Measurements from ENCODE around the gene TESPA1. TPM values are rescaled to one million over a fixed set of nuclear protein-coding genes. Genes with fewer than 3 reads are reported as not detected.

TESPA1 gene
- total and polyA plus RNA-seq, 2 experiments from 2014 or later = 0.34 TPM; not detected in 1

DNA sequence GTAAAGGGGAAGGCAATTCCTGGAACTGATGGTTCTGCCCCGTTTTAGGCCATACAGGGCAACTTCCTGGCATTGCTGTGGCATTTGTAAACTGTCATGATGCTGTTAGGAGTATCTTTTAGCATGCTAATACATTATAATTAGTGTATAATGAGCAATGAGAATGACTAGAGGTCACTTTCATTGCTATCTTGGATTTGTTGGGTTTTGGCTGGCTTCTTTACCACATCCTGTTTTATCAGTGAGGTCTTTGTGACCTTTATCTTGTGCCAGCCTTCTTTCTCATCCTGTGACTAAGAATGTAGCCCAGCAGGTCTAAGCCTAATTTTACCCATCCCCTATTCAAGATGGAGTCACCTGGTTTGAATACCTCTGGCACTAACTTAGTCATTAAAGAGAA lies 51.2 kb downstream of the TESPA1 start (continued):
- TF ChIP-seq, protein P1, sequence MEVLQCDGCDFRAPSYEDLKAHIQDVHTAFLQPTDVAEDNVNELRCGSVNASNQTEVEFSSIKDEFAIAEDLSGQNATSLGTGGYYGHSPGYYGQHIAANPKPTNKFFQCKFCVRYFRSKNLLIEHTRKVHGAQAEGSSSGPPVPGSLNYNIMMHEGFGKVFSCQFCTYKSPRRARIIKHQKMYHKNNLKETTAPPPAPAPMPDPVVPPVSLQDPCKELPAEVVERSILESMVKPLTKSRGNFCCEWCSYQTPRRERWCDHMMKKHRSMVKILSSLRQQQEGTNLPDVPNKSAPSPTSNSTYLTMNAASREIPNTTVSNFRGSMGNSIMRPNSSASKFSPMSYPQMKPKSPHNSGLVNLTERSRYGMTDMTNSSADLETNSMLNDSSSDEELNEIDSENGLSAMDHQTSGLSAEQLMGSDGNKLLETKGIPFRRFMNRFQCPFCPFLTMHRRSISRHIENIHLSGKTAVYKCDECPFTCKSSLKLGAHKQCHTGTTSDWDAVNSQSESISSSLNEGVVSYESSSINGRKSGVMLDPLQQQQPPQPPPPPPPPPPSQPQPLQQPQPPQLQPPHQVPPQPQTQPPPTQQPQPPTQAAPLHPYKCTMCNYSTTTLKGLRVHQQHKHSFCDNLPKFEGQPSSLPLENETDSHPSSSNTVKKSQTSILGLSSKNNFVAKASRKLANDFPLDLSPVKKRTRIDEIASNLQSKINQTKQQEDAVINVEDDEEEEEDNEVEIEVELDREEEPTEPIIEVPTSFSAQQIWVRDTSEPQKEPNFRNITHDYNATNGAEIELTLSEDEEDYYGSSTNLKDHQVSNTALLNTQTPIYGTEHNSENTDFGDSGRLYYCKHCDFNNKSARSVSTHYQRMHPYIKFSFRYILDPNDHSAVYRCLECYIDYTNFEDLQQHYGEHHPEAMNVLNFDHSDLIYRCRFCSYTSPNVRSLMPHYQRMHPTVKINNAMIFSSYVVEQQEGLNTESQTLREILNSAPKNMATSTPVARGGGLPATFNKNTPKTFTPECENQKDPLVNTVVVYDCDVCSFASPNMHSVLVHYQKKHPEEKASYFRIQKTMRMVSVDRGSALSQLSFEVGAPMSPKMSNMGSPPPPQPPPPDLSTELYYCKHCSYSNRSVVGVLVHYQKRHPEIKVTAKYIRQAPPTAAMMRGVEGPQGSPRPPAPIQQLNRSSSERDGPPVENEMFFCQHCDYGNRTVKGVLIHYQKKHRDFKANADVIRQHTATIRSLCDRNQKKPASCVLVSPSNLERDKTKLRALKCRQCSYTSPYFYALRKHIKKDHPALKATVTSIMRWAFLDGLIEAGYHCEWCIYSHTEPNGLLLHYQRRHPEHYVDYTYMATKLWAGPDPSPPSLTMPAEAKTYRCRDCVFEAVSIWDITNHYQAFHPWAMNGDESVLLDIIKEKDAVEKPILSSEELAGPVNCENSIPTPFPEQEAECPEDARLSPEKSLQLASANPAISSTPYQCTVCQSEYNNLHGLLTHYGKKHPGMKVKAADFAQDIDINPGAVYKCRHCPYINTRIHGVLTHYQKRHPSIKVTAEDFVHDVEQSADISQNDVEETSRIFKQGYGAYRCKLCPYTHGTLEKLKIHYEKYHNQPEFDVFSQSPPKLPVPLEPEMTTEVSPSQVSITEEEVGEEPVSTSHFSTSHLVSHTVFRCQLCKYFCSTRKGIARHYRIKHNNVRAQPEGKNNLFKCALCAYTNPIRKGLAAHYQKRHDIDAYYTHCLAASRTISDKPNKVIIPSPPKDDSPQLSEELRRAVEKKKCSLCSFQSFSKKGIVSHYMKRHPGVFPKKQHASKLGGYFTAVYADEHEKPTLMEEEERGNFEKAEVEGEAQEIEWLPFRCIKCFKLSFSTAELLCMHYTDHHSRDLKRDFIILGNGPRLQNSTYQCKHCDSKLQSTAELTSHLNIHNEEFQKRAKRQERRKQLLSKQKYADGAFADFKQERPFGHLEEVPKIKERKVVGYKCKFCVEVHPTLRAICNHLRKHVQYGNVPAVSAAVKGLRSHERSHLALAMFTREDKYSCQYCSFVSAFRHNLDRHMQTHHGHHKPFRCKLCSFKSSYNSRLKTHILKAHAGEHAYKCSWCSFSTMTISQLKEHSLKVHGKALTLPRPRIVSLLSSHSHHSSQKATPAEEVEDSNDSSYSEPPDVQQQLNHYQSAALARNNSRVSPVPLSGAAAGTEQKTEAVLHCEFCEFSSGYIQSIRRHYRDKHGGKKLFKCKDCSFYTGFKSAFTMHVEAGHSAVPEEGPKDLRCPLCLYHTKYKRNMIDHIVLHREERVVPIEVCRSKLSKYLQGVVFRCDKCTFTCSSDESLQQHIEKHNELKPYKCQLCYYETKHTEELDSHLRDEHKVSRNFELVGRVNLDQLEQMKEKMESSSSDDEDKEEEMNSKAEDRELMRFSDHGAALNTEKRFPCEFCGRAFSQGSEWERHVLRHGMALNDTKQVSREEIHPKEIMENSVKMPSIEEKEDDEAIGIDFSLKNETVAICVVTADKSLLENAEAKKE (CRISPR knock-in tag; IDR thresholded peaks at IDR 0.05) = no peak
- TF ChIP-seq, protein P2, sequence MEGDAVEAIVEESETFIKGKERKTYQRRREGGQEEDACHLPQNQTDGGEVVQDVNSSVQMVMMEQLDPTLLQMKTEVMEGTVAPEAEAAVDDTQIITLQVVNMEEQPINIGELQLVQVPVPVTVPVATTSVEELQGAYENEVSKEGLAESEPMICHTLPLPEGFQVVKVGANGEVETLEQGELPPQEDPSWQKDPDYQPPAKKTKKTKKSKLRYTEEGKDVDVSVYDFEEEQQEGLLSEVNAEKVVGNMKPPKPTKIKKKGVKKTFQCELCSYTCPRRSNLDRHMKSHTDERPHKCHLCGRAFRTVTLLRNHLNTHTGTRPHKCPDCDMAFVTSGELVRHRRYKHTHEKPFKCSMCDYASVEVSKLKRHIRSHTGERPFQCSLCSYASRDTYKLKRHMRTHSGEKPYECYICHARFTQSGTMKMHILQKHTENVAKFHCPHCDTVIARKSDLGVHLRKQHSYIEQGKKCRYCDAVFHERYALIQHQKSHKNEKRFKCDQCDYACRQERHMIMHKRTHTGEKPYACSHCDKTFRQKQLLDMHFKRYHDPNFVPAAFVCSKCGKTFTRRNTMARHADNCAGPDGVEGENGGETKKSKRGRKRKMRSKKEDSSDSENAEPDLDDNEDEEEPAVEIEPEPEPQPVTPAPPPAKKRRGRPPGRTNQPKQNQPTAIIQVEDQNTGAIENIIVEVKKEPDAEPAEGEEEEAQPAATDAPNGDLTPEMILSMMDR (conservative IDR thresholded peaks at IDR 0.05; ENCODE audit: low read depth in 2 of 2) = no peak
- TF ChIP-seq ZNF331 (CRISPR knock-in tag; IDR thresholded peaks at IDR 0.05; ENCODE audit: low read depth) (no peak), POLR2AphosphoS5 (IDR thresholded peaks at IDR 0.05; ENCODE audit: low read depth) (no peak), CREB1 (CRISPR knock-in tag; IDR thresholded peaks at IDR 0.05; ENCODE audit: low read depth) (no peak), NANOG (IDR thresholded peaks at IDR 0.05; ENCODE audit: borderline replicate concordance) (no peak)
- TF ChIP-seq, protein P3, sequence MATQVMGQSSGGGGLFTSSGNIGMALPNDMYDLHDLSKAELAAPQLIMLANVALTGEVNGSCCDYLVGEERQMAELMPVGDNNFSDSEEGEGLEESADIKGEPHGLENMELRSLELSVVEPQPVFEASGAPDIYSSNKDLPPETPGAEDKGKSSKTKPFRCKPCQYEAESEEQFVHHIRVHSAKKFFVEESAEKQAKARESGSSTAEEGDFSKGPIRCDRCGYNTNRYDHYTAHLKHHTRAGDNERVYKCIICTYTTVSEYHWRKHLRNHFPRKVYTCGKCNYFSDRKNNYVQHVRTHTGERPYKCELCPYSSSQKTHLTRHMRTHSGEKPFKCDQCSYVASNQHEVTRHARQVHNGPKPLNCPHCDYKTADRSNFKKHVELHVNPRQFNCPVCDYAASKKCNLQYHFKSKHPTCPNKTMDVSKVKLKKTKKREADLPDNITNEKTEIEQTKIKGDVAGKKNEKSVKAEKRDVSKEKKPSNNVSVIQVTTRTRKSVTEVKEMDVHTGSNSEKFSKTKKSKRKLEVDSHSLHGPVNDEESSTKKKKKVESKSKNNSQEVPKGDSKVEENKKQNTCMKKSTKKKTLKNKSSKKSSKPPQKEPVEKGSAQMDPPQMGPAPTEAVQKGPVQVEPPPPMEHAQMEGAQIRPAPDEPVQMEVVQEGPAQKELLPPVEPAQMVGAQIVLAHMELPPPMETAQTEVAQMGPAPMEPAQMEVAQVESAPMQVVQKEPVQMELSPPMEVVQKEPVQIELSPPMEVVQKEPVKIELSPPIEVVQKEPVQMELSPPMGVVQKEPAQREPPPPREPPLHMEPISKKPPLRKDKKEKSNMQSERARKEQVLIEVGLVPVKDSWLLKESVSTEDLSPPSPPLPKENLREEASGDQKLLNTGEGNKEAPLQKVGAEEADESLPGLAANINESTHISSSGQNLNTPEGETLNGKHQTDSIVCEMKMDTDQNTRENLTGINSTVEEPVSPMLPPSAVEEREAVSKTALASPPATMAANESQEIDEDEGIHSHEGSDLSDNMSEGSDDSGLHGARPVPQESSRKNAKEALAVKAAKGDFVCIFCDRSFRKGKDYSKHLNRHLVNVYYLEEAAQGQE (IDR thresholded peaks at IDR 0.05; ENCODE audit: unreplicated experiment) = no peak
- TF ChIP-seq, protein P4, sequence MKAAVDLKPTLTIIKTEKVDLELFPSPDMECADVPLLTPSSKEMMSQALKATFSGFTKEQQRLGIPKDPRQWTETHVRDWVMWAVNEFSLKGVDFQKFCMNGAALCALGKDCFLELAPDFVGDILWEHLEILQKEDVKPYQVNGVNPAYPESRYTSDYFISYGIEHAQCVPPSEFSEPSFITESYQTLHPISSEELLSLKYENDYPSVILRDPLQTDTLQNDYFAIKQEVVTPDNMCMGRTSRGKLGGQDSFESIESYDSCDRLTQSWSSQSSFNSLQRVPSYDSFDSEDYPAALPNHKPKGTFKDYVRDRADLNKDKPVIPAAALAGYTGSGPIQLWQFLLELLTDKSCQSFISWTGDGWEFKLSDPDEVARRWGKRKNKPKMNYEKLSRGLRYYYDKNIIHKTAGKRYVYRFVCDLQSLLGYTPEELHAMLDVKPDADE (IDR thresholded peaks at IDR 0.05) = no peak

All from GM23338 (cell line).